Neural cell (in vitro differentiated cells): ENCODE measurements around the gene DKC1. TPM values are rescaled to one million over a fixed set of nuclear protein-coding genes. Genes with fewer than 3 reads are reported as not detected.

ENCODE experiments used
- H2AFZ ChIP-seq: fragments of 200-600, 300-800 bp; sonication (generic), shearing (Covaris generic); 2 replicates; pipeline ENCODE4 v1.6.0; 2014; ENCODE audit warnings: low read depth, mild to moderate bottlenecking, antibody characterized with exemption, low read length, moderate library complexity
- H3F3A ChIP-seq: fragments of 200-600 bp; shearing (Covaris generic); 2 replicates; pipeline ENCODE4 v1.6.1; 2016; ENCODE audit warnings: mild to moderate bottlenecking, moderate library complexity, mixed read lengths, antibody characterized with exemption, low read length; ENCODE audit not compliant: insufficient read depth, poor library complexity, severe bottlenecking
- H3K27ac ChIP-seq: fragments of 200-600, 300-800 bp; sonication (generic), shearing (Covaris generic); 2 replicates; pipeline ENCODE4 v1.5.1; 2014; ENCODE audit warnings: mild to moderate bottlenecking, low read length, moderate library complexity
- H3K27me3 ChIP-seq: fragments of 300-800, 200-600 bp; sonication (generic), shearing (Covaris generic); 2 replicates; pipeline ENCODE4 v1.6.0; 2014; ENCODE audit warnings: mild to moderate bottlenecking, low read depth, low read length, moderate library complexity; ENCODE audit not compliant: insufficient read depth
- H3K36me3 ChIP-seq: fragments of 300-800, 200-600 bp; sonication (generic), shearing (Covaris generic); 2 replicates; pipeline ENCODE4 v1.5.1; 2014; ENCODE audit warnings: mild to moderate bottlenecking, antibody characterized with exemption, low read length, moderate library complexity; ENCODE audit not compliant: insufficient read depth
- H3K4me2 ChIP-seq: fragments of 300-800, 200-600 bp; sonication (generic), shearing (Covaris generic); 2 replicates; pipeline ENCODE4 v1.6.0; 2014; ENCODE audit warnings: mild to moderate bottlenecking, low read length
- H3K4me3 ChIP-seq: fragments of 300-800, 200-600 bp; sonication (generic), shearing (Covaris generic); 2 replicates; pipeline ENCODE4 v1.5.1; 2014; ENCODE audit warnings: mild to moderate bottlenecking, low read length, moderate library complexity
- H3K79me2 ChIP-seq: fragments of 200-600 bp; shearing (Covaris generic); replicated peaks from 2 replicates; pipeline ENCODE4 v1.6.0; 2014; ENCODE audit warnings: mild to moderate bottlenecking, low read length, moderate library complexity; ENCODE audit not compliant: insufficient read depth
- H3K9ac ChIP-seq: fragments of 300-800, 200-600 bp; sonication (generic), shearing (Covaris generic); 2 replicates; pipeline ENCODE4 v1.6.1; 2016; ENCODE audit warnings: mild to moderate bottlenecking, low read length, mixed read lengths
- H3K9me2 ChIP-seq: fragments of 200-600 bp; shearing (Covaris generic); 2 replicates; pipeline ENCODE4 v1.6.1; 2016; ENCODE audit warnings: mild to moderate bottlenecking, low read length, mixed read lengths; ENCODE audit not compliant: insufficient read depth
- H3K9me3 ChIP-seq: fragments of 200-600, 300-800 bp; sonication (generic), shearing (Covaris generic); 2 replicates; pipeline ENCODE4 v1.6.1; 2016; ENCODE audit warnings: mild to moderate bottlenecking, mixed run types, low read length, moderate library complexity, mixed read lengths
- H4K20me1 ChIP-seq: fragments of 200-600 bp; shearing (Covaris generic); 2 replicates; pipeline ENCODE4 v1.6.1; 2016; ENCODE audit warnings: mild to moderate bottlenecking, mixed run types; ENCODE audit not compliant: insufficient read depth
- CTCF ChIP-seq: fragments of 450-650 bp; IDR thresholded peaks from 2 replicates; pipeline ENCODE4 v1.5.1; 2014; ENCODE audit warnings: antibody characterized with exemption, mild to moderate bottlenecking, moderate library complexity; ENCODE audit not compliant: poor library complexity, severe bottlenecking
- EP300 ChIP-seq: fragments of 450-650 bp; conservative IDR thresholded peaks from 2 replicates; pipeline ENCODE4 v1.6.1; 2014; ENCODE audit warnings: antibody characterized with exemption, mild to moderate bottlenecking, moderate library complexity; ENCODE audit not compliant: poor library complexity, severe bottlenecking
- EZH2 ChIP-seq: fragments of 200-600, 300-800 bp; shearing (Covaris generic), sonication (generic); IDR thresholded peaks from 2 replicates; pipeline ENCODE4 v1.6.1; 2014; ENCODE audit warnings: antibody characterized with exemption, low read length, borderline replicate concordance, mild to moderate bottlenecking; ENCODE audit not compliant: insufficient read depth, poor library complexity, severe bottlenecking
- MXI1 ChIP-seq: fragments of 450-650 bp; conservative IDR thresholded peaks from 2 replicates; pipeline ENCODE4 v1.6.1; 2014; ENCODE audit warnings: antibody characterized with exemption, mild to moderate bottlenecking; ENCODE audit not compliant: poor library complexity, severe bottlenecking
- POLR2AphosphoS5 ChIP-seq: IDR thresholded peaks from 2 replicates; pipeline ENCODE4 v1.6.1; 2012
- RAD21 ChIP-seq: fragments of 450-650 bp; conservative IDR thresholded peaks from 2 replicates; pipeline ENCODE4 v1.6.1; 2014; ENCODE audit warnings: antibody characterized with exemption, mild to moderate bottlenecking, moderate library complexity
- REST ChIP-seq: IDR thresholded peaks from 2 replicates; pipeline ENCODE4 v1.6.1; 2012; ENCODE audit warnings: borderline replicate concordance
- SMC3 ChIP-seq: fragments of 450-650 bp; conservative IDR thresholded peaks from 2 replicates; pipeline ENCODE4 v1.6.1; 2014; ENCODE audit warnings: antibody characterized with exemption, mild to moderate bottlenecking, moderate library complexity; ENCODE audit not compliant: poor library complexity
- TAF1 ChIP-seq: IDR thresholded peaks from 2 replicates; pipeline ENCODE4 v1.6.1; 2012; ENCODE audit warnings: low read depth
- polyA plus RNA-seq: library from polyadenylated mRNA; depleted of rRNA; stranded (reverse); fragments of >200 nt; gene quantifications from 2 replicates; pipeline ENCODE4 v1.2.3, GENCODE V29; 2014

The DKC1 gene
- polyA plus RNA-seq, 1 donor from 2014 or later, result 32.1 TPM

GRCh38 chrX:154761977-154762536, 607 bp upstream of the DKC1 start:
- H3K4me2 ChIP-seq, result peak overlapping the region; percentile 62
- H3K27me3 ChIP-seq, result no peaks in the 10 kb centered on the region
- no peaks in the 10 kb centered on the region for H3K9me2 ChIP-seq
- peak overlapping the region; percentile 80 for H3K27ac ChIP-seq
- peak overlapping the region; percentile 76 for H2AFZ ChIP-seq
- no peaks in the 10 kb centered on the region for H3K9me3 ChIP-seq
- no peaks in the 10 kb centered on the region for H3F3A ChIP-seq
- TF ChIP-seq REST (peak; percentile 12), CTCF (no peak)
- peak overlapping the region; percentile 61 for H3K9ac ChIP-seq
- H3K4me3 ChIP-seq, result peak overlapping the region; percentile 86
- H3K79me2 ChIP-seq, result no peaks in the 10 kb centered on the region
- no peaks in the 10 kb centered on the region for H3K36me3 ChIP-seq
- H4K20me1 ChIP-seq, result no peaks in the 10 kb centered on the region

GRCh38 chrX:154774622-154775021, 12.0 kb downstream of the DKC1 start:
- Histone ChIP-seq H3K4me3 (no peak overlapping the region), H3K9ac (no peak overlapping the region), H3K27ac (no peak overlapping the region), H3K27me3 (no peaks in the 10 kb centered on the region), H2AFZ (no peak overlapping the region), H3K4me2 (no peak overlapping the region), H3K79me2 (no peaks in the 10 kb centered on the region), H3K9me3 (no peaks in the 10 kb centered on the region), H3K36me3 (no peaks in the 10 kb centered on the region), H3K9me2 (no peaks in the 10 kb centered on the region), H3F3A (no peaks in the 10 kb centered on the region), H4K20me1 (no peaks in the 10 kb centered on the region)
- TF ChIP-seq REST (no peak), RAD21 (no peak), MXI1 (no peak), EP300 (no peak), TAF1 (no peak), EZH2 (no peak), POLR2AphosphoS5 (no peak), CTCF (no peak), SMC3 (no peak)
